Stomach (tissue), 4 donors: ENCODE results near the gene HSFX1.

Experiments
- EP300 ChIP-seq: sonication (generic); formaldehyde crosslinking; IDR thresholded peaks from one replicate; pipeline ENCODE4 v1.6.1; 2017; ENCODE audit warnings: antibody characterized with exemption
- POLR2A ChIP-seq, 4 donors: fragments of 450-650 bp; IDR thresholded peaks; one replicate each; pipeline ENCODE4 v1.6.1; 2016; ENCODE audit warnings: antibody characterized with exemption in 4 of 4, control low read depth in 2 of 4, mild to moderate bottlenecking in 1 of 4, moderate library complexity in 1 of 4
- POLR2AphosphoS5 ChIP-seq, 3 donors: sonication (generic); formaldehyde crosslinking; IDR thresholded peaks; one replicate each; pipeline ENCODE4 v1.6.1; 2016; ENCODE audit warnings: antibody characterized with exemption in 3 of 3
- TF ChIP-seq, protein P1 (sequence below), 7 experiments: fragments of 450-650 bp in 4 of 7; fragments of 200-600 bp in 3 of 7; sonication (generic) in 3 of 7; IDR thresholded peaks; one replicate each; pipeline ENCODE4 v1.5.1; 2016 to 2019; ENCODE audit warnings: antibody characterized with exemption in 7 of 7, control low read depth in 2 of 7, mild to moderate bottlenecking in 1 of 7

- TF ChIP-seq EP300, result no peak
- TF ChIP-seq, protein P1, sequence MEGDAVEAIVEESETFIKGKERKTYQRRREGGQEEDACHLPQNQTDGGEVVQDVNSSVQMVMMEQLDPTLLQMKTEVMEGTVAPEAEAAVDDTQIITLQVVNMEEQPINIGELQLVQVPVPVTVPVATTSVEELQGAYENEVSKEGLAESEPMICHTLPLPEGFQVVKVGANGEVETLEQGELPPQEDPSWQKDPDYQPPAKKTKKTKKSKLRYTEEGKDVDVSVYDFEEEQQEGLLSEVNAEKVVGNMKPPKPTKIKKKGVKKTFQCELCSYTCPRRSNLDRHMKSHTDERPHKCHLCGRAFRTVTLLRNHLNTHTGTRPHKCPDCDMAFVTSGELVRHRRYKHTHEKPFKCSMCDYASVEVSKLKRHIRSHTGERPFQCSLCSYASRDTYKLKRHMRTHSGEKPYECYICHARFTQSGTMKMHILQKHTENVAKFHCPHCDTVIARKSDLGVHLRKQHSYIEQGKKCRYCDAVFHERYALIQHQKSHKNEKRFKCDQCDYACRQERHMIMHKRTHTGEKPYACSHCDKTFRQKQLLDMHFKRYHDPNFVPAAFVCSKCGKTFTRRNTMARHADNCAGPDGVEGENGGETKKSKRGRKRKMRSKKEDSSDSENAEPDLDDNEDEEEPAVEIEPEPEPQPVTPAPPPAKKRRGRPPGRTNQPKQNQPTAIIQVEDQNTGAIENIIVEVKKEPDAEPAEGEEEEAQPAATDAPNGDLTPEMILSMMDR (IDR thresholded peaks at IDR 0.05), result no peak
- TF ChIP-seq POLR2AphosphoS5 (IDR thresholded peaks at IDR 0.05), result no peak
- no peak for TF ChIP-seq POLR2A (IDR thresholded peaks at IDR 0.05)
Observed at GRCh38 chrX:149803458-149804062, 29.7 kb downstream of the HSFX1 start.
